DND-41 (cell line): ENCODE data around the gene NBEAL2.

ENCODE experiments used
- CTCF ChIP-seq: IDR thresholded peaks from 2 replicates; pipeline ENCODE4 v1.5.1; 2012; ENCODE audit warnings: borderline replicate concordance, low read length, moderate library complexity, mild to moderate bottlenecking; ENCODE audit not compliant: poor library complexity, severe bottlenecking; ENCODE audit errors: extremely low read depth
- EZH2 ChIP-seq: IDR thresholded peaks from 3 replicates; pipeline ENCODE4 v1.6.1; 2012; ENCODE audit warnings: borderline replicate concordance, low read depth, mild to moderate bottlenecking, moderate library complexity, low read length, inconsistent platforms; ENCODE audit not compliant: severe bottlenecking

- no peak for TF ChIP-seq CTCF
- no peak for TF ChIP-seq EZH2
Observed at GRCh38 chr3:46982546-46982945, 3.1 kb downstream of the NBEAL2 start.
